ENCODE results near the gene DSCAML1.

GRCh38 chr11:117691516-117691915 is 105.5 kb downstream of the DSCAML1 start:
- TF ChIP-seq CTCF (IDR thresholded peaks at IDR 0.05): no peak
- no peak for TF ChIP-seq POLR2A (IDR thresholded peaks at IDR 0.05)
